GM18867 (cell line): ENCODE measurements around the gene PIEZO1.
"Not testable (repeated sequence)": the region's sequence is repeated elsewhere in the genome, so short reads cannot be mapped to it uniquely, and the experiment has no call there.

Source experiments
- ATAC-seq: cut with Tn5 transposase; IDR thresholded peaks from one replicate; pipeline ENCODE4 v1.9.1; 2021; ENCODE audit warnings: mild to moderate bottlenecking, moderate library complexity; ENCODE audit not compliant: unreplicated experiment

Gene PIEZO1

GRCh38 chr16:88804552-88805339 lies 19.7 kb upstream of the PIEZO1 start:
- no peak for ATAC-seq

- no peak for ATAC-seq
Measured at GRCh38 chr16:88804173-88804551, 19.1 kb upstream of the PIEZO1 start.

- peak; percentile 51 for ATAC-seq
Measured at GRCh38 chr16:88803264-88803987, 18.4 kb upstream of the PIEZO1 start, which contains the start of gene CDT1. Gene CDT1 (plus strand): TSS chr16:88803789. CDS start chr16:88803832, 43 bp downstream.

GRCh38 chr16:88800277-88800592 lies 15.2 kb upstream of the PIEZO1 start:
- no peak for ATAC-seq

- no peak for ATAC-seq
Measured at GRCh38 chr16:88799569-88800276, 14.7 kb upstream of the PIEZO1 start.

GRCh38 chr16:88798772-88799455 lies 13.9 kb upstream of the PIEZO1 start:
- ATAC-seq: no peak

GRCh38 chr16:88798073-88798472 lies 13.1 kb upstream of the PIEZO1 start:
- ATAC-seq: no peak

- no peak for ATAC-seq
Measured at GRCh38 chr16:88796278-88796677, 11.3 kb upstream of the PIEZO1 start.

- ATAC-seq: no peak
Measured at GRCh38 chr16:88793251-88793954, 8.4 kb upstream of the PIEZO1 start.

- ATAC-seq: no peak
Measured at GRCh38 chr16:88792668-88793250, 7.7 kb upstream of the PIEZO1 start.

GRCh38 chr16:88792078-88792550 lies 7.1 kb upstream of the PIEZO1 start:
- ATAC-seq: no peak

GRCh38 chr16:88790312-88791211 lies 5.5 kb upstream of the PIEZO1 start:
- ATAC-seq: no peak

GRCh38 chr16:88789594-88789993 lies 4.6 kb upstream of the PIEZO1 start:
- ATAC-seq: no peak

GRCh38 chr16:88788749-88789148 lies 3.7 kb upstream of the PIEZO1 start:
- not testable (repeated sequence) for ATAC-seq

- no peak for ATAC-seq
Measured at GRCh38 chr16:88787579-88788314, 2.7 kb upstream of the PIEZO1 start.

GRCh38 chr16:88784856-88785105 lies 239 bp downstream of the PIEZO1 start:
- no peak for ATAC-seq

GRCh38 chr16:88784074-88784855 lies 755 bp downstream of the PIEZO1 start:
- peak; percentile 7 for ATAC-seq
